ENCODE measurements around the gene PTGES2. TPM values are rescaled to one million over a fixed set of nuclear protein-coding genes. Genes with fewer than 3 reads are reported as not detected.

PTGES2 gene
- total and polyA plus RNA-seq, 2 of the 13 experiments (the other 11 are each of a cell fraction or from before 2014, with no cell fraction given) = 63.7 to 79.8 TPM

- no peak for TF ChIP-seq ZXDC (CRISPR knock-in tag; IDR thresholded peaks at IDR 0.05)
- no peak for TF ChIP-seq THYN1 (CRISPR knock-in tag; IDR thresholded peaks at IDR 0.05; ENCODE audit: borderline replicate concordance, low read depth)
- TF ChIP-seq LCORL (IDR thresholded peaks at IDR 0.05) = peak; percentile 37; the same call in 1 of the 2 replicates
- TF ChIP-seq LCORL (CRISPR knock-in tag; IDR thresholded peaks at IDR 0.05) = no peak; the same call in 1 of the 2 replicates
- no peak for TF ChIP-seq MED13 (CRISPR knock-in tag; IDR thresholded peaks at IDR 0.05)
- no peak for TF ChIP-seq TMF1 (CRISPR knock-in tag; IDR thresholded peaks at IDR 0.05; ENCODE audit: low read depth)
- TF ChIP-seq CAMTA2 (CRISPR knock-in tag; IDR thresholded peaks at IDR 0.05; ENCODE audit: borderline replicate concordance) = 0 out of 2 replicates have a peak, but pooled peaks have one; percentile 58
- TF ChIP-seq SATB2 (CRISPR knock-in tag; IDR thresholded peaks at IDR 0.05) = 0 out of 2 replicates have a peak, but pooled peaks have one; percentile 34
- TF ChIP-seq, protein P1, sequence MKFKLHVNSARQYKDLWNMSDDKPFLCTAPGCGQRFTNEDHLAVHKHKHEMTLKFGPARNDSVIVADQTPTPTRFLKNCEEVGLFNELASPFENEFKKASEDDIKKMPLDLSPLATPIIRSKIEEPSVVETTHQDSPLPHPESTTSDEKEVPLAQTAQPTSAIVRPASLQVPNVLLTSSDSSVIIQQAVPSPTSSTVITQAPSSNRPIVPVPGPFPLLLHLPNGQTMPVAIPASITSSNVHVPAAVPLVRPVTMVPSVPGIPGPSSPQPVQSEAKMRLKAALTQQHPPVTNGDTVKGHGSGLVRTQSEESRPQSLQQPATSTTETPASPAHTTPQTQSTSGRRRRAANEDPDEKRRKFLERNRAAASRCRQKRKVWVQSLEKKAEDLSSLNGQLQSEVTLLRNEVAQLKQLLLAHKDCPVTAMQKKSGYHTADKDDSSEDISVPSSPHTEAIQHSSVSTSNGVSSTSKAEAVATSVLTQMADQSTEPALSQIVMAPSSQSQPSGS (CRISPR knock-in tag; IDR thresholded peaks at IDR 0.05) = peak; percentile 99
- TF ChIP-seq ZNF552 (CRISPR knock-in tag; IDR thresholded peaks at IDR 0.05; ENCODE audit: borderline replicate concordance) = 0 out of 2 replicates have a peak, but pooled peaks have one; percentile 41
- no peak for TF ChIP-seq SOX6 (IDR thresholded peaks at IDR 0.05)
- TF ChIP-seq SOX6 (CRISPR knock-in tag; IDR thresholded peaks at IDR 0.05) = peak; percentile 29; the same call in 1 of the 2 replicates
- TF ChIP-seq ZZZ3 (CRISPR knock-in tag; IDR thresholded peaks at IDR 0.05; ENCODE audit: borderline replicate concordance) = no peak
- peak; percentile 27; the same call in 1 of the 2 replicates for TF ChIP-seq ZNF280B (CRISPR knock-in tag; IDR thresholded peaks at IDR 0.05; ENCODE audit: borderline replicate concordance)
- TF ChIP-seq REPIN1 (CRISPR knock-in tag; IDR thresholded peaks at IDR 0.05; ENCODE audit: borderline replicate concordance, low read depth) = peak; percentile 51
- peak; percentile 75; the same call in 1 of the 2 replicates for TF ChIP-seq XBP1 (CRISPR knock-in tag; IDR thresholded peaks at IDR 0.05)
- TF ChIP-seq ZFP41 (CRISPR knock-in tag; IDR thresholded peaks at IDR 0.05; ENCODE audit: borderline replicate concordance) = no peak
- TF ChIP-seq POLR2AphosphoS5 (IDR thresholded peaks at IDR 0.05; ENCODE audit: low read depth, low read length) = peak; percentile 99
- no peak for TF ChIP-seq ZSCAN29 (CRISPR knock-in tag; conservative IDR thresholded peaks at IDR 0.05)
- TF ChIP-seq POLR2A (IDR thresholded peaks at IDR 0.05; ENCODE audit: insufficient read depth in 1 of 2, low read depth in 2 of 2, low read length in 2 of 2) = peak in 1 of 2 experiments; percentile 99; a peak in 2 of 4 replicates
- peak; percentile 95 for TF ChIP-seq JUN (CRISPR knock-in tag; IDR thresholded peaks at IDR 0.05)
- TF ChIP-seq, protein P2, sequence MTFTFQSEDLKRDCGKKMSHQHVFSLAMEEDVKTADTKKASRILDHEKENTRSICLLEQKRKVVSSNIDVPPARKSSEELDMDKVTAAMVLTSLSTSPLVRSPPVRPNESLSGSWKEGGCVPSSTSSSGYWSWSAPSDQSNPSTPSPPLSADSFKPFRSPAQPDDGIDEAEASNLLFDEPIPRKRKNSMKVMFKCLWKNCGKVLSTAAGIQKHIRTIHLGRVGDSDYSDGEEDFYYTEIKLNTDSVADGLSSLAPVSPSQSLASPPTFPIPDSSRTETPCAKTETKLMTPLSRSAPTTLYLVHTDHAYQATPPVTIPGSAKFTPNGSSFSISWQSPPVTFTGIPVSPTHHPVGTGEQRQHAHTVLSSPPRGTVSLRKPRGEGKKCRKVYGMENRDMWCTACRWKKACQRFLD (CRISPR knock-in tag; IDR thresholded peaks at IDR 0.05; ENCODE audit: borderline replicate concordance) = no peak; the same call in 1 of the 2 replicates
- no peak; the same call in 1 of the 2 replicates for TF ChIP-seq ZNF441 (CRISPR knock-in tag; IDR thresholded peaks at IDR 0.05; ENCODE audit: borderline replicate concordance)
These were observed 29.0 kb downstream of the PTGES2 start (continued) for GRCh38 chr9:128098297-128099230.
